Natural killer cell (primary cell): ENCODE data around the gene QRSL1. TPM values are rescaled to one million over a fixed set of nuclear protein-coding genes. Genes with fewer than 3 reads are reported as not detected.
"Not testable (repeated sequence)": the region's sequence is repeated elsewhere in the genome, so short reads cannot be mapped to it uniquely, and the experiment has no call there.

Experiments used
- ATAC-seq, 3 donors: fragments of 150-1000 bp in 2 of 3; fragments of 200-7000 bp in 1 of 3; cut with Tn5 transposase; 1 replicate in 1 of 3; 2 replicates in 2 of 3; pipeline ENCODE4 v1.10.0; 2021; ENCODE audit warnings: mild to moderate bottlenecking in 2 of 3, moderate library complexity in 2 of 3
- DNase-seq, 2 donors: peaks; one replicate each; pipeline versions ENCODE4 v3.0.0 to v3.0.0-alpha.2; 2013 to 2021; ENCODE audit warnings: mixed read lengths in 1 of 2
- H3K27ac ChIP-seq: one replicate; pipeline ENCODE4 v1.5.1; 2013; ENCODE audit warnings: mild to moderate bottlenecking, low read length
- H3K27me3 ChIP-seq: one replicate; pipeline ENCODE4 v1.6.1; 2013; ENCODE audit warnings: low read length; ENCODE audit not compliant: control insufficient read depth, insufficient read depth
- H3K36me3 ChIP-seq: one replicate; pipeline ENCODE4 v1.6.1; 2013; ENCODE audit warnings: low read length; ENCODE audit not compliant: control insufficient read depth, insufficient read depth
- H3K4me1 ChIP-seq: one replicate; pipeline ENCODE4 v1.6.1; 2013; ENCODE audit warnings: low read length; ENCODE audit not compliant: control insufficient read depth, insufficient read depth
- H3K4me3 ChIP-seq: one replicate; pipeline ENCODE4 v1.5.1; 2013; ENCODE audit warnings: low read length
- H3K9me3 ChIP-seq: one replicate; pipeline ENCODE4 v1.6.1; 2013; ENCODE audit warnings: low read length; ENCODE audit not compliant: control insufficient read depth, insufficient read depth
- H3K27ac Mint-ChIP-seq, 2 donors: one replicate each; pipeline ENCODE4 v1.8.0; 2022; ENCODE audit warnings: mild to moderate bottlenecking in 2 of 2, mixed read lengths in 2 of 2, moderate library complexity in 1 of 2
- H3K27me3 Mint-ChIP-seq, 2 donors: one replicate each; pipeline ENCODE4 v1.8.0; 2022; ENCODE audit warnings: low read depth in 2 of 2, mixed read lengths in 2 of 2
- H3K36me3 Mint-ChIP-seq: one replicate; pipeline ENCODE4 v1.8.0; 2022; ENCODE audit warnings: mixed read lengths
- H3K4me1 Mint-ChIP-seq, 2 donors: one replicate each; pipeline ENCODE4 v1.8.0; 2022; ENCODE audit warnings: mixed read lengths in 2 of 2
- H3K4me3 Mint-ChIP-seq: one replicate; pipeline ENCODE4 v1.8.0; 2022; ENCODE audit warnings: mild to moderate bottlenecking, moderate library complexity, mixed read lengths
- H3K9me3 Mint-ChIP-seq, 2 donors: one replicate each; pipeline ENCODE4 v1.8.0; 2022; ENCODE audit warnings: mixed read lengths in 2 of 2
- WGBS: methylation state at CpG from one replicate; pipeline ENCODE4 v1.1.7; 2013; ENCODE audit warnings: missing lambda C conversion rate; ENCODE audit not compliant: insufficient coverage; 5-methylcytosine and 5-hydroxymethylcytosine counted together
- intact Hi-C: fragments of 100-400 bp; cut with micrococcal nuclease; formaldehyde crosslinking; loops from one replicate; pipeline ENCODE4 v1.14.2; 2022
- total RNA-seq, 4 donors: library from RNA; stranded (reverse); fragments of 120-200 nt in 1 of 4; gene quantifications; one replicate each; pipeline versions ENCODE4 v1.2.3 to v1.2.4, GENCODE V29; 2013 to 2022
- TF ChIP-seq, protein P1 (sequence below): fragments of 200-600 bp; IDR thresholded peaks from one replicate; pipeline ENCODE4 v1.8.0; 2022; ENCODE audit warnings: antibody characterized with exemption

QRSL1 gene
- total RNA-seq, 3 donors from 2014 or later (not counting 1 experiment from before 2014, with no cell fraction given), result 5.6 to 8.4 (median 6.5) TPM

DNA sequence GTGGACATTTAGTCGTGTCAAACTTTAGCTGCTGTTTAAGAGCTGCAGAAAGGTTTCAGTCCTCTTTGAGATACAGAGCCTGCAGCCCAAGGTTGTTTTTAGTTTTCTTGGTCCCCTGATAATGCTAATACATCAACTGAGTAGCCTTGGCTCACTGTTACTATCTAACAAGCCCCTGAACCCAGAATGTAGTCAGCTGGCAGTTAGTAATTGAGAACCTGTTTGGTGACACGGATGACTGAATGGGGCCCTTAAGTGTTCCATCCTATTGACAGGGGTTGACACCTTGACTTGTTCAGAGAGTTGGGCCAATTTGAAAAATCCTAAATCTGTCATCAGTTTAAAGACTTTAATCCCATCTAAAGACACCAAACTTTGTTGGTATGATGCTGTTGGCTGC lies 2.9 kb upstream of the QRSL1 start:
- ATAC-seq (no peak), DNase-seq (no peak)
- no peak overlapping the region for H3K4me3 Mint-ChIP-seq
- H3K36me3 Mint-ChIP-seq, result no peaks in the 10 kb centered on the region
- Histone ChIP-seq H3K27ac (no peak overlapping the region), H3K36me3 (peaks cover under 1% of the 10 kb centered on the region), H3K27me3 (no peaks in the 10 kb centered on the region), H3K4me1 (peaks cover 10% of the 10 kb centered on the region), H3K4me3 (no peak overlapping the region), H3K9me3 (no peaks in the 10 kb centered on the region)
- H3K27me3 Mint-ChIP-seq, result no peaks in the 10 kb centered on the region
- H3K27ac Mint-ChIP-seq, result no peak overlapping the region
- TF ChIP-seq, protein P1, sequence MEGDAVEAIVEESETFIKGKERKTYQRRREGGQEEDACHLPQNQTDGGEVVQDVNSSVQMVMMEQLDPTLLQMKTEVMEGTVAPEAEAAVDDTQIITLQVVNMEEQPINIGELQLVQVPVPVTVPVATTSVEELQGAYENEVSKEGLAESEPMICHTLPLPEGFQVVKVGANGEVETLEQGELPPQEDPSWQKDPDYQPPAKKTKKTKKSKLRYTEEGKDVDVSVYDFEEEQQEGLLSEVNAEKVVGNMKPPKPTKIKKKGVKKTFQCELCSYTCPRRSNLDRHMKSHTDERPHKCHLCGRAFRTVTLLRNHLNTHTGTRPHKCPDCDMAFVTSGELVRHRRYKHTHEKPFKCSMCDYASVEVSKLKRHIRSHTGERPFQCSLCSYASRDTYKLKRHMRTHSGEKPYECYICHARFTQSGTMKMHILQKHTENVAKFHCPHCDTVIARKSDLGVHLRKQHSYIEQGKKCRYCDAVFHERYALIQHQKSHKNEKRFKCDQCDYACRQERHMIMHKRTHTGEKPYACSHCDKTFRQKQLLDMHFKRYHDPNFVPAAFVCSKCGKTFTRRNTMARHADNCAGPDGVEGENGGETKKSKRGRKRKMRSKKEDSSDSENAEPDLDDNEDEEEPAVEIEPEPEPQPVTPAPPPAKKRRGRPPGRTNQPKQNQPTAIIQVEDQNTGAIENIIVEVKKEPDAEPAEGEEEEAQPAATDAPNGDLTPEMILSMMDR, result no peak
- 81% methylated on average over 2 of the region's 2 CpGs for WGBS
- intact Hi-C loops, result no loop called here
- no peaks in the 10 kb centered on the region for H3K9me3 Mint-ChIP-seq
- peaks cover 21 to 22% of the 10 kb centered on the region in 2 donors for H3K4me1 Mint-ChIP-seq

DNA sequence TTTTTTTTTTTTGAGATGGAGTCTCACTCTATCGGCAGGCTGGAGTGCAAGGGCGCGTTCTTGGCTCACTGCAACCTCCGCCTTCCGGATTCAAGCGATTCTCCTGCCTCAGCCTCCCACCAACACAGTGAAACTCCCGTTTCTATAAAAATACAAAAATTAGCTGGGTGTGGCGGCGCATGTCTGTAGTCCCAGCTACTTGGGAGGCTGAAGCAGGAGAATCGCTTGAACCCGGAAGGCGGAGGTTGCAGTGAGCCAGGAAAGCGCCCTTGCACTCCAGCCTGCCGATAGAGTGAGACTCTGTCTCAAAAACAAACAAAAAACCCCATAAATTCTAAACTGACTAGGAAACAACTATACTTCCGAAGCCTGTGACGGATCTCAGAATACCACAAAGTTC lies 1.6 kb upstream of the QRSL1 start:
- peaks cover 21 to 22% of the 10 kb centered on the region in 2 donors for H3K4me1 Mint-ChIP-seq
- H3K27me3 ChIP-seq, intact Hi-C loops, H3K27ac ChIP-seq, H3K4me3 ChIP-seq, H3K36me3 Mint-ChIP-seq, H3K4me3 Mint-ChIP-seq, H3K27me3 Mint-ChIP-seq, H3K27ac Mint-ChIP-seq, H3K9me3 Mint-ChIP-seq, H3K4me1 ChIP-seq, ATAC-seq, H3K36me3 ChIP-seq, DNase-seq, H3K9me3 ChIP-seq: not testable (repeated sequence)
- WGBS, result 95% methylated on average over 16 of the region's 16 CpGs

DNA sequence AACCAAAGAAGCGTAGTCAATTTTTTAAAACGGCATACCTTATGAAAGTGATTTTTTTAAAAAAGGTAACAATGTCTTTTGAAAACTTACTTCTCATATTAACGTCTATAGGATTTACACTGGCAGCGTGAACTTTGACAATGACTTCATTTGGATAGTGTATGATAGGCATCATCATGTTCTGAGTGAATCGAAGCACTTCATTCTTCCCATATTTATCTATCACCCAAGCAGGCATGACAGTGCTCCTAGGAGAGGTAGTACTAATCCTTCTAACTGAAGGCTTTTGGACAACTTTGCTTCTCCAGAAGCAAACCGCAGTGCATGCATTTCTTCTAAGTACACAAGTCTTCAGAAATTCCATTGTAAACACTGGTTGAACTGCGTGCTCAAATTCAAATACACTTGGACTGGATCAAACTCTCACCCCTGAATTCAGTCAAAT lies 698 bp upstream of the QRSL1 start:
- intact Hi-C loops, result no loop called here
- no peaks in the 10 kb centered on the region for H3K27me3 ChIP-seq
- peaks cover 10% of the 10 kb centered on the region for H3K4me1 ChIP-seq
- H3K36me3 ChIP-seq, result no peaks in the 10 kb centered on the region
- H3K27ac ChIP-seq, result peak overlapping the region; percentile 74
- TF ChIP-seq, protein P1, result no peak
- H3K4me3 ChIP-seq, result peak overlapping the region; percentile 81
- 6% methylated on average over 4 of the region's 7 CpGs for WGBS
- no peaks in the 10 kb centered on the region for H3K9me3 Mint-ChIP-seq
- no peaks in the 10 kb centered on the region for H3K27me3 Mint-ChIP-seq
- no peak for DNase-seq
- H3K4me1 Mint-ChIP-seq, result peaks cover 21 to 22% of the 10 kb centered on the region in 2 donors
- peak overlapping the region; percentile 98 for H3K27ac Mint-ChIP-seq
- peak overlapping the region; percentile 99 for H3K4me3 Mint-ChIP-seq
- H3K9me3 ChIP-seq, result no peaks in the 10 kb centered on the region
- ATAC-seq, result no peak
- H3K36me3 Mint-ChIP-seq, result no peaks in the 10 kb centered on the region

DNA sequence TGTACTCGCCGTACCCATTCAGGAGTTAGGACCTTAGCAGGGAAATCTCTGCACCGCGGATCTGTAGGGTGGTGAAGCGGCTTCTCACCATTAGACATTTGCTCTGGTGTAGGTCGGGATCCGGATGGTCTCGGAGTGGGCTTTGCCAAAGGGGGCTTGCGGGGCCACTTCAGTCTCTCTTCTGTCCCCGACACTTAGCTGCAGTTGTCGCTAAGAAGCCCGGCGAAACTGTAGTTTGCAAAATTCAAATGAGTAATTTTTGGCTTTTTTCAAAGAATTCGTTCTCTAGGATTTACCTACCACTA lies 433 bp downstream of the QRSL1 start:
- Mint-ChIP-seq H3K9me3 (no peaks in the 10 kb centered on the region), H3K4me3 (peak overlapping the region; percentile 99), H3K27me3 (no peaks in the 10 kb centered on the region), H3K27ac (peak overlapping the region; percentile 98), H3K36me3 (no peaks in the 10 kb centered on the region), H3K4me1 (peaks cover 21 to 24% of the 10 kb centered on the region in 2 donors)
- peak overlapping the region; percentile 74 for H3K27ac ChIP-seq
- TF ChIP-seq, protein P1, result no peak
- no peaks in the 10 kb centered on the region for H3K36me3 ChIP-seq
- no peaks in the 10 kb centered on the region for H3K9me3 ChIP-seq
- WGBS, result under 1% methylated on average over 14 of the region's 14 CpGs
- DNase-seq (no peak), ATAC-seq (no peak)
- H3K4me3 ChIP-seq, result peak overlapping the region; percentile 81
- peaks cover 10% of the 10 kb centered on the region for H3K4me1 ChIP-seq
- no peaks in the 10 kb centered on the region for H3K27me3 ChIP-seq
- intact Hi-C loops, result no loop called here
